ENCODE results near the gene TMPRSS2.

- TF ChIP-seq CTCF (IDR thresholded peaks at IDR 0.05) (no peak), POLR2A (IDR thresholded peaks at IDR 0.05) (no peak), POLR2AphosphoS5 (IDR thresholded peaks at IDR 0.05) (no peak), EP300 (IDR thresholded peaks at IDR 0.05) (no peak)
Observed at GRCh38 chr21:41511858-41512257, 3.9 kb upstream of the TMPRSS2 start.
